CD4-positive, alpha-beta T cell treated with Interleukin-10 for 1 hour (primary cell): ENCODE measurements around the gene ZBTB32.
A peak's percentile ranks its signal among the peaks of the same experiment; 100 is the strongest.
"Not testable (repeated sequence)": the region's sequence is repeated elsewhere in the genome, so short reads cannot be mapped to it uniquely, and the experiment has no call there.

Experiments
- DNase-seq: peaks from one replicate; pipeline ENCODE4 v3.0.0-alpha.2; 2020

Gene ZBTB32

DNA sequence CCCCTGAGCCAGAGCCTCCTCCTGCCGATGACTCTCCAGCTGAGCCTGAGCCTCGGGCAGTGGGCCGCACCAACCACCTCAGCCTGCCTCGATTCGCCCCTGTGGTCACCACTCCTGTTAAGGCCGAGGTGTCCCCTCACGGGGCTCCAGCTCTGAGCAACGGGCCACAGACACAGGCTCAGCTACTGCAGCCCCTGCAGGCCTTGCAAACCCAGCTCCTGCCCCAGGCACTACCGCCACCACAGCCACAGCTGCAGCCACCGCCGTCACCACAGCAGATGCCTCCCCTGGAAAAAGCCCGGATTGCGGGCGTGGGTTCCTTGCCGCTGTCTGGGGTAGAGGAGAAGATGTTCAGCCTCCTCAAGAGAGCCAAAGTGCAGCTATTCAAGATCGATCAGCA lies 17.0 kb downstream of the ZBTB32 start:
- DNase-seq: no peak

GRCh38 chr19:35722461-35722860 lies 18.1 kb downstream of the ZBTB32 start:
- DNase-seq: no peak

DNA sequence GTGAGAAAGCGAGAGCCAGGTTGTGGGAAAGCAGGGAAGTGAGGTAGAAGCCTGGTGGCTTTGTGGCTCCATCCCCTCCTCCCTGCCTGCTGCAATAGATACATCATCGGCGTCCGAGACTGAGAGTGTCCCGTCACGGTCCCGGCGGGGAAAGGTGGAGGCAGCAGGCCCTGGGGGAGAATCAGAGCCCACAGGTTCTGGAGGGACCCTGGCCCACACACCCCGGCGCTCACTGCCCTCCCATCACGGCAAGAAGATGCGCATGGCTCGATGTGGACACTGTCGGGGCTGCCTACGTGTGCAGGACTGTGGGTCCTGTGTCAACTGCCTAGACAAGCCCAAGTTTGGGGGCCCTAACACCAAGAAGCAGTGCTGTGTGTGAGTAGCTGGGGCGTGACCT lies 18.5 kb downstream of the ZBTB32 start:
- no peak for DNase-seq

- no peak for DNase-seq
Measured at GRCh38 chr19:35723671-35724070, 19.3 kb downstream of the ZBTB32 start.

GRCh38 chr19:35724132-35724531 lies 19.8 kb downstream of the ZBTB32 start:
- not testable (repeated sequence) for DNase-seq

- DNase-seq: no peak
Measured at GRCh38 chr19:35724560-35724959, 20.2 kb downstream of the ZBTB32 start.

- no peak for DNase-seq
Measured at GRCh38 chr19:35725216-35725861, 21.0 kb downstream of the ZBTB32 start.

DNA sequence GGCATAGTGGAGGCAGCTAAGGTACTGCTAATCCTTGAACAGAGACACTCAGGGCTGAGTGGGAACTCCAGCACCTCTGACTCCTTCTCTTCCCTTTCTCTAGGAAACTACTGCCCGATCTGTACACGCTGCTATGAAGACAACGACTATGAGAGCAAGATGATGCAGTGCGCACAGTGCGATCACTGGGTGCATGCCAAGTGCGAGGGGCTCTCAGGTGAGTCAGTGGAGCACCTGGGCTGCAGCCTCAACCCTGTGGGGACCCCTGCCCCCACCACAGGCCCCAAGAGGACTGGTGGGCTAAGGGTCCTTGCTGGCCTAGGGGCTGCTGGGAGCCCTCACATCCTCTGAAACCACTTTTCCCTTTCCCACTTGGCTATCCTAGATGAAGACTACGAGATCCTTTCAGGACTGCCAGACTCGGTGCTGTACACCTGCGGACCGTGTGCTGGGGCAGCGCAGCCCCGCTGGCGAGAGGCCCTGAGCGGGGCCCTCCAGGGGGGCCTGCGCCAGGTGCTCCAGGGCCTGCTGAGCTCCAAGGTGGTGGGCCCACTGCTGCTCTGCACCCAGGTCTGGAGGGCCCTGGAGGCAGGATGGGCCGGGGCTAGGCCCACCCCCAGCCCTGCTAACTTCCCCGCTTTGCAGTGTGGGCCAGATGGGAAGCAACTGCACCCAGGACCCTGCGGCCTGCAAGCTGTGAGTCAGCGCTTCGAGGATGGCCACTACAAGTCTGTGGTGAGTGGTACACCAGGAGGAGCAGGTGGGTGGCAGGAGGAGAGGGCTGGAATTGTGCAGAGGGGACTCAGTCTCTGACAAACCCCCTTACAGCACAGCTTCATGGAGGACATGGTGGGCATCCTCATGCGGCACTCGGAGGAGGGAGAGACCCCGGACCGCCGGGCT lies 22.9 kb downstream of the ZBTB32 start:
- DNase-seq: no peak

DNA sequence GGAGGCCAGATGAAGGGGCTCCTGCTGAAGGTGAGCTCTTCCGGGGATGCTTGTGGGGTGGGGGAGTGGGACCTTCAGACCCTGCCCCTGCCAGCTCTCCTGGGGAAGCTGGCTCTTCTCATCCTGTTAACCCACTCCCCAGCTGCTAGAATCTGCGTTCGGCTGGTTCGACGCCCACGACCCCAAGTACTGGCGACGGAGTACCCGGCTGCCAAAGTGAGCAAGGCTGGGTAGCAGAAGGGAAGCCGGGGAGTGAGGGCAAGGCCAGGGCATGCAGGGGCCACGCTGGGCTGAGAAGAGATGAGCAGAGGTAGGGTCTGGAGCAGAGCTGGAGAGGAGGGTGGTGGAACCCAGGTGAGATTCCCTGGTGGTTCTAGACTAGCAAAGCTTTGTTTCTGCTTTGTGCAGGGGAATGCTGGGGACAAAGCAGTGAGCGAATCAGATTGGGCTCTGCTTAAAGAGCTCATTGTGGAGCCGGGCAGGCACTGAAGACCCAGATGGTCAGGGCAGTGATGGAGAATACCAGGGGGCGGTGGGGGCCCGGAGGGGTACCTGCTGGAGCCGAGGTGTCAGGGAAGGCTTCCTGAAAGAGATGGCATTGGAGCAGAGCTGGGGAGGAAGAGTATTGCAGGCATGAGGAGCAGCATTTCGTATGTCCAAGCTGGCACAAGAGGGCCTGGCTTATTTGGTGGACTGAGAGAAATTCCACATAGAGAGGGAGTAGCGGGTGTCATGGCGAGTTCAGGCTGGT lies 23.8 kb downstream of the ZBTB32 start:
- DNase-seq: no peak

- no peak for DNase-seq
Measured at GRCh38 chr19:35729021-35729420, 24.7 kb downstream of the ZBTB32 start.

GRCh38 chr19:35729763-35730162 lies 25.4 kb downstream of the ZBTB32 start:
- no peak for DNase-seq

DNA sequence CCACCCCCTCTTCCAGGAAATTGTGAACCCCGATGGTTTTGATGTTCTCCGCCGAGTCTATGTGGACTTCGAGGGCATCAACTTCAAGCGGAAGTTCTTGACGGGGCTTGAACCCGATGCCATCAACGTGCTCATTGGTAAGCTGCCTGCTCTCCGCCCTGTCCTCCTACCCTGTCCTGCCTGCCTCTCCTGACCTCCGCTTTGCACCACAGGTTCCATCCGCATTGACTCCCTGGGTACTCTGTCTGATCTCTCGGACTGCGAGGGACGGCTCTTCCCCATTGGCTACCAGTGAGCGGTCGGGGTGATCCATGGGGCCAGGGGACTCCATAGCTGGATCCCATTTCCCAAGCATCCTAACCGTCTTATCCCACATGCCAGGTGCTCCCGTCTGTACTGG lies 26.0 kb downstream of the ZBTB32 start:
- no peak for DNase-seq

DNA sequence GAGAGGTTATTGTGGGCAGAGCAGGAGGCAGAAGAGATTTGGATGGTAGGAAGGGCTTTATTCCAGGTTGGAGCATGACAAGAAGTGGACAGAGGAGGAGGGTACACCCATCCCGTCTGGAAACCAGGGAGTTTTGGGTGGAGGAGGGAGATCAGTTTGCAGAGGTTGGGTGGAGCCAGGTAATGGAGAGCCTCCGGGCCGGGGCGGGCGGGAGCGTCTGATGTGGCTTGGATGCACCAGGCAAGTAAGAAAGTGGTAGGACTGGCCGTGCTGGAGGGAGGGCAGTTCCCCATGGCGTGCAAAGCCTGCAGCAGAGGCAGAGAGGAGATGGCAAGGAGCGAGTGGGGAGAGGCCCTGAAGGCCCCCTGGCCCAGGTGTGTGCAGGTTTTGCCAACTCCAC lies 27.0 kb downstream of the ZBTB32 start:
- no peak for DNase-seq

- DNase-seq: no peak
Measured at GRCh38 chr19:35731779-35732405, 27.5 kb downstream of the ZBTB32 start.

- DNase-seq: no peak
Measured at GRCh38 chr19:35732540-35733179, 28.3 kb downstream of the ZBTB32 start.

GRCh38 chr19:35733180-35734125 lies 29.1 kb downstream of the ZBTB32 start:
- no peak for DNase-seq

DNA sequence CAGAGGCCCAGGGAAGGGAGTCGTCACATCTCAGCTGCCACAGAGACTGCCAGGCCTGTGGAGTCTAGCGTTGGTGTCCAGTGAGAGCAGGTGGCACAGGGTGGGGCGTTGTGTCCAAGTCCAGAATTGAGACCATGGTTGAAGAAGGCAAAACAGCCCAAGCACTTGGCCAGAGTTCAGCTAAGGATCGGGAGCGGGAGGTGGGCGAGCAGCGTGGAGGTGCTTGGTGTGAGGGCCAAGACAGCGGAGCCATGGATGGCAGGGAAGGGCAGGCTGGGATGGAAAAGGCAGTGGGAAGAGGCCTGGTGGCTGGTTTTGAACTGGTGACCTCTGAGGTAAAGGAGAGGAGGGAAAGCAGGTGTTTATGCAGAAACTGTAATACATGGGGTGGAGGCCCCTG lies 29.9 kb downstream of the ZBTB32 start:
- no peak for DNase-seq

- DNase-seq: no peak
Measured at GRCh38 chr19:35734889-35735288, 30.5 kb downstream of the ZBTB32 start.

DNA sequence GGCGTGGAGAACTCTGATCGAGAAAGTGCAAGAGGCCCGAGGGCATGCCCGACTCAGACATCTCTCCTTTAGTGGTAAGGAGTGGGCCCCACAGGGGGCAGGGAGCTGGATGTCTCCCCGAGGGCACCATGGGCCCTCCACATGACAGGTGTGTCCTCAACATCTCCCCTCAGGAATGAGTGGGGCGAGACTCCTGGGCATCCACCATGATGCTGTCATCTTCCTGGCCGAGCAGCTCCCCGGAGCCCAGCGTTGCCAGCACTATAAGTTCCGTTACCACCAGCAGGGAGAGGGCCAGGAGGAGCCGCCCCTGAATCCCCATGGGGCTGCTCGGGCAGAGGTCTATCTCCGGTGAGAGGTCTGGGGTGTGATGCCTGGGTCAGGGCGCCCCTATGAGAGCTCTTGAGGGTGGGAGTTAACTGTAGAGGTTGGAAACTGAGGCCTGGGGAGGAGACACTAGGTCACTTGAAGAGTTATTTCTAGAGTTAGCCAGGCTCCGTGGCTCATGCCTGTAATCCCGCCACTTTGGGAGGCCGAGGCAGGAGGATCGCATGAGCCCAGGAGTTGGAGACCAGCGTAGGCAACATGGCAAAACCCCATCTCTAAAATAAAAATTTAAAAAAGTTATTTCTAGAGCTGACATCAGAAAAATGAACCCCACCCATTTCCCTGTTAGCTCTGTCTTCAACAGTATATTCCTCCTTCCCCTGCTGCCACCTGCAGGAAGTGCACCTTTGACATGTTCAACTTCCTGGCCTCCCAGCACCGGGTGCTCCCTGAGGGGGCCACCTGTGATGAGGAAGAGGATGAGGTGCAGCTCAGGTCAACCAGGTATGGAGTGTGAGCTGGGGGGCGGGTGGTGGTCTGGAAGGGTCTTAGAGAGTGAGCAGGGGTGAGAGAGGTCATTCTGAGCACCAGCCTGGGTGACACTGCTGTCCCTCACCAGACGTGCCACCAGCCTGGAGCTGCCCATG lies 32.8 kb downstream of the ZBTB32 start:
- peak; percentile 36 for DNase-seq
